Suprapubic skin (tissue), 4 donors: Measurements from ENCODE around the gene INSC.

Experiments used
- EP300 ChIP-seq: sonication (generic); formaldehyde crosslinking; IDR thresholded peaks from one replicate; pipeline ENCODE4 v1.6.1; 2017; ENCODE audit warnings: antibody characterized with exemption
- POLR2A ChIP-seq, 2 donors: fragments of 450-650 bp; IDR thresholded peaks; one replicate each; pipeline ENCODE4 v1.6.1; 2017; ENCODE audit warnings: antibody characterized with exemption in 2 of 2, mild to moderate bottlenecking in 2 of 2, moderate library complexity in 2 of 2
- POLR2AphosphoS5 ChIP-seq, 3 donors: sonication (generic); formaldehyde crosslinking; IDR thresholded peaks; one replicate each; pipeline ENCODE4 v1.6.1; 2017; ENCODE audit warnings: antibody characterized with exemption in 3 of 3
- TF ChIP-seq, protein P1 (sequence below), 2 donors: fragments of 200-600 bp in 1 of 2; fragments of 450-650 bp in 1 of 2; sonication (generic) in 1 of 2; IDR thresholded peaks; one replicate each; pipeline ENCODE4 v1.5.1; 2016 to 2019; ENCODE audit warnings: antibody characterized with exemption in 2 of 2, mild to moderate bottlenecking in 1 of 2, moderate library complexity in 1 of 2

DNA sequence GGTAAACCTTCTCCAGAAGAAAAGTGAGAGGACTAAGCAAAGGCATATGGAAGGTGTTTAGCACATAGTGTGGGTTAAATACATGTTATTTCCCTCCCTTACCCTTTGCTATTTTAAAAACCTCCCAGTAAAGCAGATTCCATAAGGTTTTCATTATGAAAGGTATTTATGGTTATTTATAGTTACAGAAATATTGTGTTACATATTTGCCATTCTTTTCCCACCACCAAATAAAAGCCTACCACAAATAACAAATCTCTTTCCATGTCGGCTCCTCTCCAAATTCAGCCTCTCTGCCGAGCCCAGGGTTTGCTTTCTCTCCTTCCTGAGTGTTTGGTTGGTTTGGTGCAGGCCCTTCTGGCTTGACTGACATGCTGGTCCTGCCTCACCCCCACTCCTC is 64.4 kb downstream of the INSC start:
- TF ChIP-seq, protein P1, sequence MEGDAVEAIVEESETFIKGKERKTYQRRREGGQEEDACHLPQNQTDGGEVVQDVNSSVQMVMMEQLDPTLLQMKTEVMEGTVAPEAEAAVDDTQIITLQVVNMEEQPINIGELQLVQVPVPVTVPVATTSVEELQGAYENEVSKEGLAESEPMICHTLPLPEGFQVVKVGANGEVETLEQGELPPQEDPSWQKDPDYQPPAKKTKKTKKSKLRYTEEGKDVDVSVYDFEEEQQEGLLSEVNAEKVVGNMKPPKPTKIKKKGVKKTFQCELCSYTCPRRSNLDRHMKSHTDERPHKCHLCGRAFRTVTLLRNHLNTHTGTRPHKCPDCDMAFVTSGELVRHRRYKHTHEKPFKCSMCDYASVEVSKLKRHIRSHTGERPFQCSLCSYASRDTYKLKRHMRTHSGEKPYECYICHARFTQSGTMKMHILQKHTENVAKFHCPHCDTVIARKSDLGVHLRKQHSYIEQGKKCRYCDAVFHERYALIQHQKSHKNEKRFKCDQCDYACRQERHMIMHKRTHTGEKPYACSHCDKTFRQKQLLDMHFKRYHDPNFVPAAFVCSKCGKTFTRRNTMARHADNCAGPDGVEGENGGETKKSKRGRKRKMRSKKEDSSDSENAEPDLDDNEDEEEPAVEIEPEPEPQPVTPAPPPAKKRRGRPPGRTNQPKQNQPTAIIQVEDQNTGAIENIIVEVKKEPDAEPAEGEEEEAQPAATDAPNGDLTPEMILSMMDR (IDR thresholded peaks at IDR 0.05), result no peak
- no peak for TF ChIP-seq POLR2A (IDR thresholded peaks at IDR 0.05)
- TF ChIP-seq POLR2AphosphoS5 (IDR thresholded peaks at IDR 0.05), result no peak
- no peak for TF ChIP-seq EP300
